WI38 (cell line): ENCODE measurements around the gene CAMK1.

Experiments
- H3K4me3 ChIP-seq: 2 replicates; pipeline ENCODE4 v1.5.1; 2011; ENCODE audit warnings: low read depth, mild to moderate bottlenecking, control low read depth, low read length
- TF ChIP-seq, protein P1 (sequence below): IDR thresholded peaks from 2 replicates; pipeline ENCODE4 v1.5.1; 2012; ENCODE audit warnings: low read depth, mild to moderate bottlenecking, control low read depth, low read length

CAMK1 gene

DNA sequence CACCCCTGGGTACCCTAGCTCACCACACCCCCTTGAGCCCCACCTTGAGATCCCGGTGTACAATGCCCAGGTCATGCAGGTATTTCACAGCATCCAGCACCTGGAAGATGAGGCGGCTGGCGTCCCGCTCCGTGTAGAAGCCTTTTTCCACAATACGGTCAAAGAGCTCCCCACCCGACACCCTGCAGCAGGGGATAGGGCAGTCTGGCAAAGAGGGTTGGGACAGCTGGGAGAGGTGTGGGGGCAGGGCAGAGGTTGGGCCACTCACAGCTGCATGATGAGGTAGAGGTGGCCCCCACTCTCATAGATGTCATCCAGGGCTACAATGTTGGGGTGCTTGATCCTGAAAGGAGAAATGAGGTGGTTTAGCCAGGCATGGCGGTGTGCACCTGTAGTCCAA is 6.9 kb downstream of the CAMK1 start:
- H3K4me3 ChIP-seq: no peak overlapping the region
- TF ChIP-seq, protein P1, sequence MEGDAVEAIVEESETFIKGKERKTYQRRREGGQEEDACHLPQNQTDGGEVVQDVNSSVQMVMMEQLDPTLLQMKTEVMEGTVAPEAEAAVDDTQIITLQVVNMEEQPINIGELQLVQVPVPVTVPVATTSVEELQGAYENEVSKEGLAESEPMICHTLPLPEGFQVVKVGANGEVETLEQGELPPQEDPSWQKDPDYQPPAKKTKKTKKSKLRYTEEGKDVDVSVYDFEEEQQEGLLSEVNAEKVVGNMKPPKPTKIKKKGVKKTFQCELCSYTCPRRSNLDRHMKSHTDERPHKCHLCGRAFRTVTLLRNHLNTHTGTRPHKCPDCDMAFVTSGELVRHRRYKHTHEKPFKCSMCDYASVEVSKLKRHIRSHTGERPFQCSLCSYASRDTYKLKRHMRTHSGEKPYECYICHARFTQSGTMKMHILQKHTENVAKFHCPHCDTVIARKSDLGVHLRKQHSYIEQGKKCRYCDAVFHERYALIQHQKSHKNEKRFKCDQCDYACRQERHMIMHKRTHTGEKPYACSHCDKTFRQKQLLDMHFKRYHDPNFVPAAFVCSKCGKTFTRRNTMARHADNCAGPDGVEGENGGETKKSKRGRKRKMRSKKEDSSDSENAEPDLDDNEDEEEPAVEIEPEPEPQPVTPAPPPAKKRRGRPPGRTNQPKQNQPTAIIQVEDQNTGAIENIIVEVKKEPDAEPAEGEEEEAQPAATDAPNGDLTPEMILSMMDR: no peak

DNA sequence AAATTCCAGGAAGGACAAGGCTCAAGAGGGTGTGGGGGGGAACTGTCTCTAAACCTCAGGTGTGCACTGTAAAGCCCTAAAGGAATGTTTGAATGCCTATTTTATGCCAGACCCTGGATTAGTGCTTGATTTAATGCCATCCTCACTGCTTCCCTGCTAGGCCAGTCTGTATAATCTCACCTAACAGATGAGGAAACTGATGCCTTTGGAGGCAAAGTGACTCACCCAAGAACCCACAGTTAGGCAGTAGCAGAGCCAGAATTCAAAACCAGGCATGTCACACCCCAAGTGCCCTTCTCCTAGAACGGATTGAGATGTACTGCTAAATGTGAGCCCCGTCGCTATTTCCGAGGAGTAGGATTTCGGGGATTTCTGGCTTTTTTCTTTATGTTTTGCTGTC is 7.8 kb downstream of the CAMK1 start:
- TF ChIP-seq, protein P1: no peak
- H3K4me3 ChIP-seq: no peak overlapping the region

DNA sequence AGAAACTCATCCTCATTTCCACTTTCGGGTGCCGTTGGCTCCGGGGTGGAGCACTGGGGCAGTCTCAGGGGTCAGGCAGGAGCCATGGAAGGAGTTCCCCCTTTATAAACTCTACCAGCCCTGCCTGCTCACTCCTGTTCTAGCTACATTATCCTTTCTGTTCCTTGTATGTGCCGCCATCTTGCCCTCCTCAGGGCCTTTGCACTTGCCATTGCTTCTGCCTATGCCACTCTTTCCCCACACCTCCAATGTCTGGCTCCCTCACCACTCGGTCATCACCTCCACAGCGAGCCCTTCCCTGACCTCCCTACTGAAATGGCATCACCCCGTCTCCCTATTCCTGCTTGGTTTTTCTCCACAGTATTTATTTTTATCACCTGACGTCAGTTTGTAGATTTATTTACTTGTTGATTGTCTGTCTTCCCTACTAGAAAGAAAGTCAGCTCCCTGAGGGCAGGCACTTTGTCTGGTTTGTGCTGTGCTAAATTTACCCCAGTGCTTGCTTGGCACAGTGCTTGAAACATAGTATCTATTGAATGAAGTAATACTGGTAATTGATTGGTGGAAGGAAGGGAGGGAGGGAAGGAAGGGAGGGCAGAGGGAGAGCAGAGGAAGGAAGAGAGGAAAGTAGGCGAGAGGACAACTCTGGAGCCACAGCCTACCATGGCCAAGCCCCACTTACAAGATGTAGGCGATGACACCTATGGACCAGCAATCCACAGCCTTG is 8.8 kb downstream of the CAMK1 start:
- TF ChIP-seq, protein P1: no peak
- no peak overlapping the region for H3K4me3 ChIP-seq

DNA sequence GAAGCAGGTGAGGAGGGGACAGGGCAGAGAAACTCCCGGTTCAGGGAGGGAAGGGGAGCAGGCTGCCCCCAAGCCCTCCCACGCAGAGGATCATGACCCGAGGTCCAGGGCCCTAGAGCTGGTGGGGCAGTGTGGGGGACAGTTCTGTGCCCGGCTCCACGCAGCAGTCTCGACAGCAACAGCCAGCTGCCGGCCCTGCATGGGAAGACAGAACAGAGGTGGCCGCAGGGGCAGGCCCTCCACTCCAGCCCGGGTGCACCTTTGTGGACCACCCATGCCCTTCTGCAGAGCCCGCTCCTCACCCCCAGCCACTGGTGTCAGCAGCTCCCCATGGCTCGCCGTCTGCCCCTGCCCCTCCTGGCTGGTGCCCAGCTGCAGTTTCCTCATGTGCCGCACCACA is 12.3 kb downstream of the CAMK1 start:
- TF ChIP-seq, protein P1: no peak
- H3K4me3 ChIP-seq: no peak overlapping the region

DNA sequence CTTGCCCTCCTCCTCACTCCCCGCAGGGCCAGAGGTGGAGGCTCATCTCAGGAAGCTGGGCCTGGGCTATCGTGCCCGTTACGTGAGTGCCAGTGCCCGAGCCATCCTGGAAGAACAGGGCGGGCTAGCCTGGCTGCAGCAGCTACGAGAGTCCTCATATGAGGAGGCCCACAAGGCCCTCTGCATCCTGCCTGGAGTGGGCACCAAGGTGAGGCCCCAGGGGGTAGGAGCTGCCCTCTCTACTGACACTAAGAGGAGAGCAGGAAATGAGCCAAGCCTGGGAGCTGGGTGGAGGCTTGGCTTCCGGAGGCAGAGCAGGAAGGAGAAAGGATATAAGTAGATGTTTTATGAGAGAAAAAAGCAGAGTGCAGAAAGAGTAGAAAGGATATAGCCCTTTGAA is 15.1 kb downstream of the CAMK1 start:
- H3K4me3 ChIP-seq: no peak overlapping the region
- TF ChIP-seq, protein P1: no peak

DNA sequence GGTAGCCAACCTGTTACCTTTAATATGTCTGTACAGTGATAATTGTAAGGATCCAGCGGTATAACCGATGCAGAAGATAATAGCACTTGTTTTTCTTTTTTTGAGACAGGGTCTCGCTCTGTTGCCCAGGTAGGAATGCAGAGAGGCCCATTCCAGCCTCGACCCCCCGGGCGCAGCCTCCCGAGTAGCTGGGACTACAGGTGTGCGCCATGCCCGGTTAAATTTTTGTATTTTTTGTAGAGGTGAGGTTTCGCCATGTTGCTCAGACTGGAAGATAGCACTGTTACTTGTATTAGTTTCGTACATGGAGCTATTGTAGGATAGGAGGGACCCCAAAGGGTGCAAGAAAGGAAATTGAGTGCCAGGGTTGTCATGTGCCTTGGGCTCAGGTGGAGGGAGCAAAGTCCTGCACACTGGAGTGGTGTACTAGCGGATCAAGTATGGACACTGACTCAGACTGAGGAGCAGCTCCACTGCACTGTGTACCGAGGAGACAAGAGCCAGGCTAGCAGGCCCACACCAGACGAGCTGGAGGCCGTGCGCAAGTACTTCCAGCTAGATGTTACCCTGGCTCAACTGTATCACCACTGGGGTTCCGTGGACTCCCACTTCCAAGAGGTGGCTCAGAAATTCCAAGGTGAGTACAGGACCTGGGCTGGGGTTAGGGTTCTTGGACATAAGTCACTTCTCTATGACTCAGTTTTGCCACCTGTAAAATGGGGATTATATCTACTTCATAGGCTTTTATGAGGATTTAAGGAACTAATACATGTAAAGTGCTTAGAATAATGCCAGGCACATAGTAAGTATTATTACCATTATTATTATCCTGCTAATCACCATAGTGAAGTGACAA is 19.0 kb downstream of the CAMK1 start:
- TF ChIP-seq, protein P1: no peak
- peak overlapping the region; percentile 87 for H3K4me3 ChIP-seq
